HG03571 (cell line): ENCODE results near the gene TSPAN7.

ENCODE experiments used
- ATAC-seq: cut with Tn5 transposase; IDR thresholded peaks from one replicate; pipeline ENCODE4 v1.9.1; 2021; ENCODE audit not compliant: unreplicated experiment

TSPAN7 gene, protein sequence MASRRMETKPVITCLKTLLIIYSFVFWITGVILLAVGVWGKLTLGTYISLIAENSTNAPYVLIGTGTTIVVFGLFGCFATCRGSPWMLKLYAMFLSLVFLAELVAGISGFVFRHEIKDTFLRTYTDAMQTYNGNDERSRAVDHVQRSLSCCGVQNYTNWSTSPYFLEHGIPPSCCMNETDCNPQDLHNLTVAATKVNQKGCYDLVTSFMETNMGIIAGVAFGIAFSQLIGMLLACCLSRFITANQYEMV

DNA sequence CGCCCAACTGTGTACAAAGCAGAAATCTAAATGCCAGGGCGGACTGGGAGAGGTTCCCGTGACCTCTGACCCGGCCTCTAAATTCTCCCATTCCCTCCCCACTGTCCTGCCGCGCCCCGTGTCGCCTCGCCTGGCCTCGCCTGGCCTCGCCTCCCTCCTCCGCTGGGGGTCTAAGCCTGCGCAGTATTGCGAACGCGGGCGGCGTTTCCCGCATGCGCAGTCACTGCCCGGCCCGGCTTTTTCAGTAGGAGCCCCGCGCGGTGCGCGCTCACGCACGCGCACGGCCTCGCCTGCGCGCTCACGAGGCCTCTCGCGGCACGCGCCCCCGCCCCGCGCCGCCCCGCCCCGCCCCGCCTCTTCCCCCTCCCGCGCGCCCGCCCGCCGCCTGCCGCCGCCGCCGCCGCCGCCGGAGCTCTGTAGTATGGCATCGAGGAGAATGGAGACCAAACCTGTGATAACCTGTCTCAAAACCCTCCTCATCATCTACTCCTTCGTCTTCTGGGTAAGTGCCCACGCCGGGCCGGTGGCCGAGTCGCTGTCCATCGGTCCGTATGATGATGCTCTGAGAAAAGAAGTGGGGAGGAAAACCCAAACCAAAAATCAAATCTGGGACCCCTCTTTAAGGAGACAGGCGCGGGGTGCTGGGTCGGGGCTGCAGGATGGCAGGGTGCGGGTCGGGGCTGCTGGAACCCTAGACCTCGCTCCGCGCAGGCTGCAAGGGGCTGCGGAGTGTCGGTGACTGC is at the start of gene TSPAN7:
TSPAN7 (plus strand) TSS at position 417 of the 743 bp plus-strand sequence; CDS start at position 422, 5 bp downstream.
- ATAC-seq: no peak

DNA sequence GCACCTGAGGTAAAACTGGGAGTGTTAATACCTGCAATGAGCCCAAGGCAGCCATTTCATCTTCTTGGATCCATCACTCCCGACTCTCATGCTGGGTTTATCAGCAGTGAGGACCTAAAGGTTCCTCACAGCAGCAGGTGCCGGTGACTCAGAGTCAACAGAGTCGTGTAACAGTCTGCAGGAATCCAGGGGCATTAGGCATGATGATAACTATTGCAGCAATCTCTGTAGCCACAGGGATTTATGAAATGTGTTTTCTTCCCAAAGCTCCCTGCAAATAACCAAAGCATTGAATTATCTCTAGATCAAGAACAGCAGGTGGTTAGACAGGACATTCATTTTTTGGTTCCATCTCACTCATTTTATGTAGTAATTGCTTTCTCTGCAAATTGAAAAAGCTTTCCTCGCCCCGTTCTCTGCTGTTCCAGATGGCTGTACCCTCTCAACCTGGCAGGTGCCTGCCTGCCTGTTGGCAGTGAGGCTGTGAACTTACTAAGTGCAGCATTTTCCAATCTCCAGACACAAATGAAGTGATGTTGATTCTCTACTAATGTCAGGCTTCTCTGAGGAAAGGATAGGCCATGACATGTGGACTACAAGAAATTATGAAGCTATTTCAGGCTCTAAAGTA is 48.1 kb upstream of the TSPAN7 start:
- no peak for ATAC-seq

DNA sequence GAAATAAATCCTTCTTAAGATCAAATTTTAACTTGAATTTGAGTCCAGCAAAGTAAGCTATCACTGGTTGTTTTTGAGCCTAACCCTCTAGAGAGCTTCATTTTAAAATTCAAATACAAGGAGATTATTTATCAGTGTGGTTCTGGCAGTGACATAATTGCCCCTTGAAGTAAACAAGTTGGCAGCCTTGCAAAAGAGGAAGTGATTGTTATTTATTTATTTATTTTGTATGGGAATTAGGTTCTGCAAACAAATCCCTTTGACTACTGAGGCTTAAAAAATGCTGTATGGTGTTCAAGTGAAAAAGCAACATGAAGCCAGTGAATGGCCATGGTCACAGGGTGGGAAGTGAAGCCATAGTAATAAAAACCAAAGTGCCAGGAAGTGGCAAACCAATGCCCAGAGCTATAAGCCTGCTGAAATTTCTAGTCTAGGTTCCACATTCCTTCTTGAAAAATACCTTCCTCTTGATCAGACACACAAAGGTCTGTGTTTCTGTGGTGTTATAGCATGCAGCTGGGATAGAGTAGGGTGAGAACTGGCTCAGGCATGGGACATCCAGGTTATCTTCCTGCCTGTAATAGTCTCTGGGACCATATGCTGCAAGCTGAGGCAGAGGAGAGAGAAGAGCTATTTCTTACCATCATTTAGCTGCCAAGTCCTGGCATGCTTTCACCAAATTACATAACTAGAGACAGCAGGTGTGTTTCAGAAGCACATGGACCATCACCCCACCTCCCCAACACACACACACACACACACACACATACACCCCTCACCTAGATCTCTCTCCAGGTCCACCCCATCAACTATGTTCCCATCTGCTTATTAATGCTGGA is 47.1 kb upstream of the TSPAN7 start:
- ATAC-seq: no peak

DNA sequence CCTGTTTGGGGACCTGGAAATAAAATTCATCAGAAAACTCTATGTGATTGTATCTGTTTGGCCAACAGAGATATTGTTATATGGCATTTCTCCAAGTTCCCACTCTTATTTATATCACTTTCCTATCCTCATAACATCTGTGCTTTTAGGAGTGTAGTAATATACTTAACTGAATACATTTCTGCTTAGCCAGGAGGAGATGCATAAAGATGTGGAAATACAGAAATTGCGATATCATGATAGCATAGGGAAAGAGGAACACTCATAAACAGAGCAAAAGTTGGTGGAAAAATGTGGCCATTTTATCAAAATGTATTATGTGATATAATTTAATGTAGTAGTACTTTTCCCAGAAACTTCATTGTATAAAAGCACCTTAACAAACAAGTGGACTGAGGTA is 46.1 kb upstream of the TSPAN7 start:
- ATAC-seq: no peak

DNA sequence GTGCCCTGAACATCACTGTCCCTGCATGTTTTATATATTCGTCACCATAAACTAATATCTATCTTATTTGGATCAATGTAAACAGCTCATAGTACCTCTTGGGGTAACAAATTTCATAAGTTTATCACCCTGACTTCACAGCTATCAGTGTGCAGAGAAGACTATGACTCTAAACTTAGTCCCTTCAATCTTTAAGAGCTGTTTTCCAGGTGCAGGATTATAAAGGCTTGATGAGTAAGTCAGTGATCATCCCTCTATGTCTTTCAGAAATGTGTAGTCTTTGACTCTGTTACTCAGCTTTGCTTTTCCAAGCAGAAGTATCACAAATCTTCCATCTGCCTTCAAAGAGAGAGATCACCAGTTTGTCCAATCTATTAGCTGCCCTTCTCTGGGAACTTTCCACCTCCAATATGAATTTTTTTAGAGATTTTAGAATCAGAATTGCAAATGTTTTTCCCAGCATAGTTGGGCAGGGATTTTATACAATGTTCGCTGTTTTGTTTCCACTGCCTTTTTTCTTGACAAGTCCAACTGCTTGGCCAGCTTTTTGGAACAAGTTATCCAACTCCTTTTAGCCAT is 45.1 kb upstream of the TSPAN7 start:
- no peak for ATAC-seq

DNA sequence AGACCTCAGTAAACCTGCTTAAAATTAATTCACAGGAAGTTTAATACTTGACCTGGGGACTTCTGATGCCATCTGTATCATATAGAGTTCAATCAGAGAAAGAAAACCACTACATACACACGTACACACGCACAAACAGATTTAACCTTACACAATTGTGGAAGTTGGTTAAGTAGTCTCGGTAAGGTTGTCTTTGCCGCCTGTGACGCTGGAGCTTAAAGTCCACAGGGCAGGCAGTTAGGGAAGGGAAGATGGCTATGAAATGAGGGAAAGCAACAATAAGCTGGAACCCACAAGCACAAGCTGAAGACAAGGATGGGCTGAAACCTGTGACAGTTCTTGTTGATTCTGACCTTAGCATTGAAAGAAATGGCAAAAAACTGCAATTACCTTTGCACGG is 41.7 kb upstream of the TSPAN7 start:
- no peak for ATAC-seq

DNA sequence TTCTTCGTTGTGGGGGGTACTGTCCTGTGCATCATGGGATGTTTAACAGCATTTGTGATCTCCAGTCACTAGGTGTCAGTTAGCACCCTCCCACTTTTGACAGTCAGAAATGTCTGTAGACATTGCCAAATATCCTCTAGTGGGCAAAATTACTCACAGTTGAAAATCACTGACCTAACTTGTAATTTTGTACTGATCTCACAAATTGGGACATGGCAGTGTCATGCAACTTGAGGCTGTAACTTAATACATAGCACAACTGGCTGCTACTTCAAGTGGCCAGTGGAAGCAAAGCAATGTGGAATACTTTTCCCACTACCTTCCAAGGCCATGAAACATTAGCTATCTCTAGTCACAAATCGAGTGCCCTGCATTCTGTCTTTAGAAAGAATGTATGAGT is 23.2 kb upstream of the TSPAN7 start:
- ATAC-seq: no peak

DNA sequence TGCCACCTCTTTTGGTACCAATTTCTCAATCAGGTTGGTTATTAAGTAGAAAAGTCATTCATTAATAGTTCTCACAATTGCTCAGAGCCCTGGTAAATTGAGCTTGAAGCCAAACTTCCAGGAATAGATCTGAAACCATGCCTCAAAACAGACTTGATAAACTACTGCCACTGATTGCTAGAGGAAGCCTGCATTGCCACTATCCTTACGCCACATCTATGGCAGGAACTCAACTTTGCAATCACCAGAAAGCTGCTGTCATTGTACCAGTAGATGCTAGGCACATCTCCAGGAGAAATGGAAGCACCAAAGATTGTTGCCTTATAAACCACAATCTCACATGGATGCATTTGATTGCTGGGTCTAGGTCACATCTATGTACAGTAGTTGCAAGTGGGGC is 21.6 kb upstream of the TSPAN7 start:
- ATAC-seq: no peak

DNA sequence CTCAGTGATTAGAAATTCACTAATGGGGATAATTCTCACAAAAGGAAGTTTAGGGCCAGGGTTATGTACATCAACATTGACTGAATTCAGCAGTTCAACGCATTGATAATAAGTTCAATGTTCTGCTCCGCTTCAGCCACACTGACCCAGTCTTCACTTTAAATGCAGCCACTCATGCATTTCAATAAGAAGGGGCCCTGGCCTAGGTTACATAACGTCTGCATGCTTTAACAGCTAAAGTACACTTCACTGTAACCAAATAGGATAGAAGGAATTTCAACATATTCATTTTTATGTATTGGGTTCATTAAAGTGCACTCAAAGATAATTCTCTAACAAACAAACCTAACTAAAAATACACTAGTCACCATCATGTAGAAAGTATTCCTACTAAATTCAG is 12.8 kb upstream of the TSPAN7 start:
- ATAC-seq: no peak

DNA sequence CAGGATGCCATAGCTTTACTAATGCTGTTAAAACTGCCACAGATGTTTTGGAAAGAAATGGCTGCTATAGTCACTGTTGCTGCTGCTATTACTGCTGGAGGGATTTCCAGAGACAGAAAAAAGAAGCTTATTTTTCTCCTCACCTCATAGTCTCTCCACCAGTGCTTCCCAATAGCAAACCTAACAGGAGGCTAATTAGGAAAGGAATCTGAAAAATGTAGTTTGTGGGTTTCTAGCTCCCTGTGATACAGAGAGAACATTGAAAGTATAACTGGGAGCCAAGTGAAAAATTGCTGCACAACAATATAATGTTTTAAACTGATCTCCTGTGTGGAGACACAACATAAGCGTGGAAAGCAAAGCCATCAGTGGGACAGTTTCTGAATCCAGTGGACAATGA is 8.6 kb upstream of the TSPAN7 start:
- ATAC-seq: no peak

DNA sequence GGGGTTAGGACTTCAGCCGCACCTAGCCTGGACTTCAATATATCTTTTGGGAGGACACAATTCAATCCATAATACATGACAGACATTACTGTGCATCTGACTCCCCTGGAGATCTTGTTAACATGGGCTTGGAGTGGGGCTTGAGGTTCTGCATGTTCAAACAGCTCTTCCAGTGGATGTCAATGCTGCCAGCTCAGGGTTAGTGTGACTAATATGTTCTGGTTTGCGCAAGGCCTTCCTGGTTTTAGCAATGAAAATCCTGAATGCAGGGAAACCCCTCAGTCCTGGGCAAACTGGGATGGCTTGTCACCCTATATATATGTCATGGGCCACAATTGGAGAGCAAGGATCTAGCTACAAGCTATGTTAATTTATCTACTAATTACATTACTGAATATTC is 2.7 kb upstream of the TSPAN7 start:
- no peak for ATAC-seq

DNA sequence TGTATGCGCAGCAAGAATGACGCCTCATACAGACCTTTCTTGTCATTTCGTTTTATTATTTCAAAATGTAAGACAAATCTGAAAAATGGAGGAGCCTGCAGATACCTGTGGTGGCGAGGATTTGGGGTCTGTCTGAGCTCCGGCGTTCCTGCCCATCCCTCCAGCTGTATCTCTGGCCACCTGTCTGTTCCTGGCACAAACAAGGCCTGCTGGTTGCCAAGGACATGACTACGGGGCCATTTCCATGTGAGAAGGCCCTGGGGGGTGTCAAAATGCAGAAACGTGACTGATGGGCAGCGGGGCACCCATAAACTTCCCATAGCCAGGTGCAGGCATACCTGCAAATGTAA is 591 bp upstream of the TSPAN7 start:
- no peak for ATAC-seq

DNA sequence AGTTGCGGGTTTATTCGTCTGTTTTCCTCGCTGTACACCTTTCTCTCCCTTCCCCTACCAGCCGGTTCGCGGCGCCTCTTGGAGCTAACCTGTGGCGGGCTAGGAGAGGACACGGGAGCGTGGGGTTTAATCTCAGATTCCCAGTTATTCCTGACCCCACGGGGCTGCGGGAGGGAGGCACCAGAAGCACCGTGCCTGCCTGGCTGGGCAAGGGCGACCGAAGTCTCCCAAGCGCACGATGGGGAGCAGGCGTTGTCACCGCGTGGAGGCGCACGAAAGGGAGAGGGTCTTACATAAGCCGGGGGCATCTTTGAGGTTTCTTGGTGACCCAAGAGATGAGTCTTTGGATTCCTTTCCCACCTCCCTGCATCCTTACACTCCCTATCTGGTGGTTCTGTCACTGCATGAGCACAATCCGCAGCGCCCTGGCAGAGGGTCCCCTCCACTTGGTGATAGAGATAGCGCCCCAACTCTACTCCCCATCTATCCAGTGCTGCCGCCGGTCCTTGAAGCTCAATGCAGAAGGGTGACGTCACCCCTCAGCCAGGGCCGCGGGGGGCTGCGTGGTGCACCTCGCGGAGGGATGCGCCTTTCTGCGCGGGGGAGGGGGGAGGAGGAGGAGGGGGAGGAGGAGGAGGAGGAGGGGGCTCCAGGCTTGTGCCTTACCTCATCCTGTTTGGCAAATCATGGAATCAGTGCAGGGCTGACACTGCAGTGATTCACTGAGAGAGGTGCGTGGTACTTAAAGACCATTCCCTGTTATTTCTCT is 793 bp downstream of the TSPAN7 start:
- no peak for ATAC-seq

DNA sequence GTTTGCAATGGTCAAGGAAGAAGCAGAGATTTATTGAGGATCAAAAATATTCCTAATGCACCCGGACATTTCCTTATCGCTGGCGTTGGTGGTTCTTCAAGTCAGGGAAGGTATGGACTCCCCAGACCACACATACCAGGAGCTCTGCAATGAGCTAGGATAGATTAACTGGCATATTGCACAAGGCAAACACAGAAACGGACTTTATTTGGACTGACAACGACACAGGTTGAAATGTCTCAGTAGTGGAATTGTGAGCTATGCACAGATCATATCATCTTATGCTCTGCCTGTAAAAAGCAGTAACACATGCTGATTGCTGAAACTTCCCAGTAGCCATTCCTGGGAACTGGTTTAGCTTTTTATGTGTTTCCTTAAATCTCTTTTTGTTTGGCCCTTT is 1.7 kb downstream of the TSPAN7 start:
- ATAC-seq: no peak

DNA sequence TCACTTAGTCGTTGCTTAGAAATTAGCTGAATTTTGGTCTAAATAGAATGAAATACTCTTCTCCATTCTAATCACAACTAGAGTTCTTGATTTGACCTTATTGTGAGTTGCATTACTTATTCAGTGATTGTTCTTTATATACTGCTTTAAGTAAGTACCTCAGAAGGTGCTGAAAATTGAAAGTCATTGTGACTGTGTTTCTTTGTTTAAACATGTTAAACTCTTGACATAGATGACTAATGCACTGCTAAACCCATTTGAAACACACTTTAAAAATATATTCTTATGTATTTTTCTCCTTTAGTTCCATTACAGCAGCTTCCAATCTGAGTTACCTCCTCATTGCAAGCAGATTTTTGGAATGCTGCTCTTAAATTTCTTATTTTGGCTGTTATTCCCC is 9.1 kb downstream of the TSPAN7 start:
- no peak for ATAC-seq

DNA sequence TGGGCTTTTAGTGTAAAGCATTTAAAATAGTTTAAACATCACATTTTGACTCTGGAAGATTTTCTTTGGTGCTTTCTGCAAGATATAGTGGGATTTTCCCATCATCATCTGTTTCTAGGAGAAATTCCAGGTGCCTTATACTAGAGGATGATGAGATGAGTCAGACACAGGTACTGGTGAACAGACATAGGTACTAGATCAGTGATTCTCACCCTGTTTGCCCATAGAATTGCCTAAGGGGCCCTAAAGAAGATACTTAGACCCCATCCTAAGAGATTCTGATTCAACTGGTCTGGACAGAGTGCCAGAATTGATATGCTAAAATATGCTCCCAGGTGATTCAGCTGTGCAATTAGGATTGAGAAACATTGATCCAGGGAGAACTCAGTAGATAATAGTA is 9.7 kb downstream of the TSPAN7 start:
- no peak for ATAC-seq

DNA sequence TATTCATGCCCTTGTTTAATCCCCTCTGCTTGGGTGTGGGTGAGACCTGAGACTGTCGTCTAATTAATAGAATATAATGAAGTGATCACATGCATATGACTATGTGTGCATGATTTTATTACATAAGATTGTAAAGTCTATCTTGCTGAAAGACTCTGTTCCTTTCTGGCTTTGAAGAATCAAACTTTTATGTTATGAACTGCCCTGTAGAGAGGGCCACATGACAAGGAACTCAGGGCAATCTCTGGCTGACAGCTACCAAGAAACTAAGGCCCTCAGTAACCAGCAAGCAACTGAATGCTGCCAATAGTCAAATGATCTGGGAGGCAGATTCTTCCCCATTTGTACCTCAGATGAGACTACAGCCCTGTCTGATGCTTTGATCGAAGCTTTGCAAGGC is 13.5 kb downstream of the TSPAN7 start:
- ATAC-seq: no peak

DNA sequence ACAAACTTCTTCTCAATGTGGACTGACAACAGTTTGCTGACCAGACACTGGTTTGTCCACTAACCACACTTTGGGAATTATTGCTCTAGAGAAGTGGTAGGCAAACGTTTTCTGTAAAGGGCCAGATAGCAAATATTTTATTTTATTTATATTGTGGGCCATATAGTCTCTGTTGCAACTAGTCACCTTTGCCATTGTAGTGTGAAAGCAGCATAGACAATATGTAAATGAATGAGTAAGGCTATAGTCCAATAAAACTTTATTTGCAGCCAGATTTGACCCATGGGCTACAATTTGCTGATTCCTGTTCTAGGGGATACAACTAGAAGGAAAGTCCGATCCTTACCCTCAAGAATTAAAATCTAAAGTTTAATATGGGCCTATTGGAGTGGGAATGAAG is 14.5 kb downstream of the TSPAN7 start:
- no peak for ATAC-seq

DNA sequence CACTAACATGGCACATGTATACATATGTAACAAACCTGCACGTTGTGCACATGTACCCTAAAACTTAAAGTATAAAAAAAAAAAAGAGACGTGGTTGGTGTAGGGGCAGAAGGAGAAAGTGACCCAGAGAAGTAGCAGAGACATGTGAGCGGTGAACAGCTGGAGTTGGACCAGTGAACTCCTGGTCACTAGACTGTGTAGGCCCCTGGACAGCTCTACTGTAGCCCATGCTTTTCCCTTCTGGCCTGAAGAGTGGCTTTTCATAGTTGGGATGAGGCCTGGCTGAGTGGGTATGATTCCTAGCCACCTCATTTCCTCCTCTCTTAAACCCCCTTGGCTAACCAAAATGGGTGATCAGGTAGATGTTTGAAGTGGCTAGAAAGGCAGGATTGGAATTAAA is 16.4 kb downstream of the TSPAN7 start:
- no peak for ATAC-seq

DNA sequence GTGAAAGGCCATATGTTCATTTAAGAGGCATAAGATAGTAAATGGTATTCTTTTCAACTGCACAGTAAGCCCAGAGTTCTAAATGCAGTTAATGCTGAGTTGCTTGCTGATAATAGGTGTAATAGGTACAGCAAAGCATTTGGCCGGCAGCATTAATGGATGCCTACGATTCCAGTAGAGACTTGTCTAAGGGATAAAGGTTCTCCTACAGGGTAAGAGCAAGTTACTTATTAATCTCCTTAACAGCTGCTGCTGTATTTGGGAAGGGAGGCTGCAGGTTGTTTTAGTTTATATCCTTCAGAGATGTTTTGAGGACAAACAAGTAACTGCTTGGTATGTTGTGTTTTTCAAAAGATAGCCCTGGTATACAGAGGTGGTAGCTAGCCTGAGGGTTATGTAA is 16.8 kb downstream of the TSPAN7 start:
- no peak for ATAC-seq

DNA sequence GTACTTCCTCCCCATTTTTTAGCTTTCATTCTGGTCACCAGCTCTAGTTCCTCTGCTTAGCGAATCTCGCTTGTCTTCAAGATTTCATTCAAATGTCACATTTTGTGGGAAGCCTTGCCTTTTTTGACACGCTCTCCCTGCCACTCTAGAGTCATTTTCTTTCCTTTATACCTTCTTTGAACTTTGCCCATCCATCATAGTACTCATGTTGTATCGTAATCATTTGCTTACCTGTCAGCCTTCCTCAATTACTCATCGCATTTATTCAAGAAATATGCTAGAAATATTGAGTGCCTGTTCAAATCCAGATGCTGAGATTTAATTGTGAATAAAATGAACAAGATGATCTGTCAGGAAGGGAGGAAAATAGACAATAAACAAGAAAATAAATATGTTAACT is 21.8 kb downstream of the TSPAN7 start:
- no peak for ATAC-seq
